Hematopoietic multipotent progenitor cell (in vitro differentiated cells): ENCODE data around the gene DYNC2I2. TPM values are rescaled to one million over a fixed set of nuclear protein-coding genes. Genes with fewer than 3 reads are reported as not detected.

Experiments used
- DNase-seq, 3 donors: peaks; one replicate each; pipeline ENCODE4 v3.0.0-alpha.2; 2011 to 2015; ENCODE audit warnings: low read depth in 2 of 3, low spot score in 2 of 3
- total RNA-seq: library from RNA; depleted of rRNA; stranded (reverse); fragments of >200 nt; gene quantifications from one replicate; pipeline ENCODE4 v1.2.3, GENCODE V29; 2012

Gene DYNC2I2
- total RNA-seq, 1 donor, result 67.6 TPM

- DNase-seq, result no peak
Observed at GRCh38 chr9:128636556-128637530, 19.8 kb downstream of the DYNC2I2 start.

DNA sequence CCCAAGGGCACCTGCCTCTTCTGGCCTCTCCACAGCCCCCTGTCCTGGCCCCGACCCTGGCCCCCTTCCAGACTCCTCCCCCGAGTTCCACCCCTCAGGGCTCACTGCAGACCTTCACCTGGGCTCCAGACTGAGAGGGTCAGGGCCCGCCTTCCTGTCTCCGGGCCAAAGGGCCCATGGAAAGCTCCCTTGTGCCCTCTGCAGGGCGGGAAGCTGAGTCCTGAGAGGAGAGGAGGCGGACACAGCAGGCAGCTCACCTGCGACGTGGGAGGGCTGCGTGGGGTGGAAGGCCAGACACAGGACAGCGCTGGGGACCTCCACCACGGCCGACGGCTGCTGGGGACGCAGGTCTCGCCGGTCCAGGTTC lies 20.6 kb downstream of the DYNC2I2 start:
- DNase-seq, result no peak

GRCh38 chr9:128635266-128636023 lies 21.2 kb downstream of the DYNC2I2 start:
- no peak for DNase-seq

GRCh38 chr9:128634651-128635262 lies 21.9 kb downstream of the DYNC2I2 start:
- DNase-seq, result no peak

- DNase-seq, result no peak
Observed at GRCh38 chr9:128634111-128634510, 22.5 kb downstream of the DYNC2I2 start.

GRCh38 chr9:128633601-128634000 lies 23.0 kb downstream of the DYNC2I2 start:
- DNase-seq, result no peak

GRCh38 chr9:128633057-128633456 lies 23.6 kb downstream of the DYNC2I2 start:
- DNase-seq, result no peak

DNA sequence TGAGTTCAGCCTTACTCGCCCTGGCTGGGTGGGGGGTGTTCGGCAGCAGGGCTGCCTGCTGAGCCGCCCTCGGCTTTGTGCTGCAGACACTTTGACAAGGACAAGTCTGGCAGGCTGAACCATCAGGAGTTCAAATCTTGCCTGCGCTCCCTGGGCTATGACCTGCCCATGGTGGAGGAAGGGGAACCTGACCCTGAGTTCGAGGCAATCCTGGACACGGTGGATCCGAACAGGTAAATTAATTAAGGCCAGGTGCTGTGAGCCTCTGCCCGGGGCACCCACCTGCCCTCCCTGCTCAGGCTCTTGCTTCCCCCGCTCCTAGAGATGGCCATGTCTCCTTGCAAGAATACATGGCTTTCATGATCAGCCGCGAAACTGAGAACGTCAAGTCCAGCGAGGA lies 24.2 kb downstream of the DYNC2I2 start:
- no peak for DNase-seq

DNA sequence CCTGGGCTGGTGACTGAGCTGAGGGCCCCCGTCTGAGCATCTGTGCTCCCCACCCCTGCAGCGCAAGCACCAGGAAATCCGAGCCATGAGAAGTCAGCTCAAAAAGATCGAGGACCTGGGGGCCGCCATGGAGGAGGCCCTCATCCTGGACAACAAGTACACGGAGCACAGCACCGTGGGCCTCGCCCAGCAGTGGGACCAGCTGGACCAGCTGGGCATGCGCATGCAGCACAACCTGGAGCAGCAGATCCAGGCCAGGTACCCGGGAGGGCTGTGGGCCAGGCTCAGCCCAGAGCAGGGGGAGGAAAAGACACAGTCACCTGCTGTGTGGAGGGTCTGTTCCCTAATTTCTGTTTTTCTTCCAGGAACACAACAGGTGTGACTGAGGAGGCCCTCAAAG lies 24.6 kb downstream of the DYNC2I2 start:
- no peak for DNase-seq

DNA sequence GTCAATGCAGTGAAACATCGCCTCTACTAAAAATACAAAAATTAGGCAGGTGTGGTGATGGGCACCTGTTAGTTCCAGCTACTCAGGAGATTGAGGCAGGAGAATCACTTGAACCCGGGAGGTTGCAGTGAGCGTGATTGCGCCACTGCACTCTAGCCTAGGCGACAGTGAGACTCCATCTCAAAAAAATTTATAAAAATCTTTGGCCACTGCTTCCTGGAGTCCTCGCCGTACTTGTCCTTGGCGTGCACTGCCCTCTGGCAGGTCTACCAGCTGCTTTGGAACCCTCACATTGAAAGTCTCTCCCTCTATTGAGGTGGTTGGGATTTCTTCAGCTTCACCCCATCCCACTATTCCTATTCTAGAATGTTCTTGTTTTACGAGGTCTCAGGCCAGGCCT lies 25.0 kb downstream of the DYNC2I2 start:
- DNase-seq, result no peak

DNA sequence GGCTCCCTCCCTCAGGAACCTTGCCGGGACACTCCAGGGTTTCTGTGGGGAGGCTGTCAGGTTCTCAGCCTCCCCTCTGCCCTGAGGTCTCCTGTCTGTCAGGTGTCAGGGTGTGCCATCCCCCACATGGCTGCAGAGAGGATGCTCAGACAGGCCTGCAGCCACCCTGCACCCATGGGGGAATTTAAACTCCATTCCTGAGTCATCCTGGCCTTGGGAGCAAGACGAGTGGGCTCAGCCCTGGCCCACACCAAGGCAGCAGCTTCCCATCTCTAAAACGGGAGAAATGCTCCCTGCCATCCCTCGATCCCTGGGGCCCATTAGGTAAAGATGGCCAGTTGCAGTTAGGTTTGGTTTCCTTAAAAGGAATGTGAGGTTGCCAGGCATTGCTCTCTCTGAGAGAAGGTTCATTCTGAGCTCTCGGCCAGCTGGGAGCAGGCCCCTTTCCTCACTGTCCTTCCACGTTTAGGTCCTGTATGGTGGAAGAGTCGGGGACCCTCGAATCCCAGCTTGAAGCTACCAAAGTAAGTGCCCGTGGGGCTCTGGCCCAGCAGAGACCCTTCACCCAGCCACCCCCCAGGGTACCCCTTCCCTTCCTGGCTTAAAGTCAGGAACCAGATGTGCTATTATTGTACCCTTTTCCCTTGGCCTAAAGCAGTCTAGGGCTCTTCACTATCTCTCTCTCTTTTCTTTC lies 26.6 kb downstream of the DYNC2I2 start:
- no peak for DNase-seq

DNA sequence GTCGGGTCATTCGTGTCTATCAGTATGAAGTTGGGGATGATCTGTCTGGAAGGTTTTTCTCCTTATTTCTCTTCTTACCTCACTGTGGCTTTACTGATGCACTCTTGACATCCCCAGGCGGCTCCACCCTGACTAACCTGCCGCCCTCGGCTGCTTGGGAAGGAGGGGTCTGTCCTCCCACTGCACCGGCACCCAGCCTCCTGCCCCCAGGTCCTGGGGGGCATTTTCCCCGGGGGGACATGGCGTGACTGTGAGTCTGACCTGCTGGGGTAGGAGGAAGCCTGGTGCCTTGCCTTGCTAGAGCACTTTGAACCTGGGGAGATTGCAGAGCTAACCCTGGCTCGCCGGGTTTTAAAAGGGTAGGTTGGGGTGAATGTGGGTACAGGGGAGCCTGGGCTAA lies 27.5 kb downstream of the DYNC2I2 start:
- DNase-seq, result no peak

DNA sequence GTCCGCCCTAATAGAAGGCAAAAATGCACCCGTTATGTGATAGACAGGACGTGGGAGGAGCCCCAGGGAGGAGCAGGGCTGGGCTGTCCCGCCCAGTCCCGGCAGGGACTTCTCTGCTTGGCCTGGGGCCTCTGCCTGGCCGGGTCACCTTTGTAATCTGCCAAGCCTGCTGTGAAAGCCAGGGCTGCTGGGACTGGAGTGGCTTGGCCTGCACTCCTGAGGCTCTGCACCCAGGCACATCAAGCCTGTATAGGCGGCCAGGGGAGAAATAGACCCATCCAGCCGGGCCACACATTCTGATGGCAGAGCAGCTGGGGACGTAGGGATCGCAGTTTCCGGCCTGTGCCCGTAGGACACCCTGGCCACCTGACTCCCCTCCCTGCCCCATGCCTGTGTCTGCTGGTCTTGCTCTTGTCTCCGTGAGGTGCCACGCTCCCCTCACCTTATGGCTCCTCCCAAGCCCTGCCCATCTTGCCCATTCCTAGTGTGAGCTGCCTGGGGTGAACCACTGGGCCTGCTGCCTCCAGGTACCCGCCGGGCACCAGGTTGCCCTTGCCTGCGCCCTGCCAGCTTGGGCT lies 28.1 kb downstream of the DYNC2I2 start:
- no peak for DNase-seq

DNA sequence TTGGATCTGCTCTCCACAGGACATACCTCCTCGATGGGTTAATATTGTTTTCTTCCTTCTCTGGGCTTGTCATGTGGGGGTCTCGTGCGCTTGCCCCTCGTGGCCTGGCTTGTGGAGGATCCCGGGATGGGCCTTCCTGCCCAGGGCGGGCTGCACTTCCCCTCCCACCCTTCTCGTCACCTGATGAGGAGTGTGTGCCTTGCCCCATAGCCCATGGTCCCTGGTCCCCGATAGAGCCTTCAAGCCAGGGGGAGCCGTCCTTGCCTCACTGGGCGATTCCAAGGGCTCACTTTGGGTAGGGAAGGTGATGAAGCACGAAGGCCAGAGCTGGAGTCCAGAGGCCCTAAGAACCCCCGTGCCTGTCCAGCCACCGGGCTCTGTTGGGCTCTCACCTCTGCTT lies 28.7 kb downstream of the DYNC2I2 start:
- DNase-seq, result no peak

- no peak for DNase-seq
Observed at GRCh38 chr9:128627127-128627715, 29.4 kb downstream of the DYNC2I2 start.

GRCh38 chr9:128626181-128626580 lies 30.5 kb downstream of the DYNC2I2 start:
- no peak for DNase-seq

- no peak for DNase-seq
Observed at GRCh38 chr9:128625391-128626146, 31.1 kb downstream of the DYNC2I2 start.

- DNase-seq, result no peak
Observed at GRCh38 chr9:128624566-128624965, 32.1 kb downstream of the DYNC2I2 start.

DNA sequence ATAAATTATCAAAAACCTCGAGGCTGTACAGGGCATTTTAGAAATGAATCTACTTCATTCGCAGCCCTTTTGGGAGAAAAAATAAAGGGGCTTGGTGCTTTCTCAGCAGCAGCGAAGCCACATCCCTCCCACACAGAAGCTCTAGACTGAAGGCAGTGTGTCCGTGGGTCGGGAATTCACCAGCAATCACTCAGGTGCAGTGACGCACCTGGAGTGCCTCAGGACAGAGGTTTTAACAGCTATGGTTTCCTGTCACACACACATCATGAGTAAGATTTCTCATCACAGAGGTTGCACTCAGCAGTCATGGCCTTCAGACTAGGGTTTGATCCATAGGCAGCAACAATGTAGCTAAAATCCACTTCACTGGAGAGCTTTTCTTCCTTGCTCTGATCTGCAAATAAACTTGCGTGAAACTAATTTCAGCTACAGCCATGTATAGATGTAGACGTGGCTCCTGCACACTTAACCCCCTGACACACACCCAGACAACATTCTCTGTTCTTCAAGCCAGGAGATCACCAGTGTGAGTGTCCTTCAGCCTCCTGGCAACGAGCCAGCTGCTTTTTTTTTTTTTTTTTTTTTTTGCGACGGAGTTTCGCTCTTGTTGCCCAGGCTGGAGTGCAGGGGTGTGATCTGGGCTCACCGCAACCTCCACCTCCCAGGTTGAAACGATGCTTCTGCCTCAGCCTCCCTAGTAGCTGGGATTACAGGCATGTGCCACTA lies 34.8 kb downstream of the DYNC2I2 start:
- DNase-seq, result no peak
